ENCODE results near the gene TRIML1.

TRIML1 gene

DNA sequence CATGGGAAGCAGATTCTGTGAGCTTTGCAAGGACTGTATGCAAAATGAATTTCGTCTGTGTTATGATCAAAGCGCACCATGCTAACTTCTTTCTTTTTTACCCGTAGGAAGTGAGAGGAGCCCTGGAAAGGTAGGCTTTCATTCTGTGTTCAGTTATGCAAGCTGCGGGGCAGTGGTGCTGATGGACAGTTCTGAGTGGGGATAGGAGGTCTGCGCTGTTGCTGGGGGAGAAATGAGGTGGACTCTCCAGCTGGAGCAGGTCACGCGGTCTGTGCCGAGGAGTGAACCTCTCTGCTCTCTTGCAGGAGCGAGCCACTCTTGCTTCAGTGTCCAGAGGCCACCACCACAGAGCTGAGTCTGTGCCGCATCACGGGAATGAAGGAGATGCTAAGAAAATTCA is 4.5 kb downstream of the TRIML1 start:
- Histone ChIP-seq H3K79me1 (replicated peaks; ENCODE audit: low read length, poor library complexity, severe bottlenecking) (no peaks in the 10 kb centered on the region), H3K27ac (ENCODE audit: low read length, poor library complexity, severe bottlenecking) (no peak overlapping the region), H3K4me3 (ENCODE audit: insufficient read depth in 1 of 2, low read depth in 1 of 2, low read length in 2 of 2) (no peak overlapping the region), H3K4ac (ENCODE audit: low read depth in 1 of 2, low read length in 2 of 2) (no peak overlapping the region), H2BK15ac (ENCODE audit: low read depth, poor library complexity, severe bottlenecking) (no peak overlapping the region), H4K91ac (ENCODE audit: low read length) (no peak overlapping the region), H3K36me3 (ENCODE audit: control insufficient read depth in 1 of 2, insufficient read depth in 2 of 2, low read depth in 1 of 2, low read length in 2 of 2) (no peaks in the 10 kb centered on the region), H2BK120ac (ENCODE audit: low read depth, low read length) (no peak overlapping the region), H3K23ac (ENCODE audit: low read length in 2 of 2) (no peak overlapping the region), H3K9me3 (ENCODE audit: control insufficient read depth, low read length) (no peaks in the 10 kb centered on the region), H2AK5ac (ENCODE audit: low read length, severe bottlenecking) (no peak overlapping the region), H3K4me2 (ENCODE audit: low read length, poor library complexity, severe bottlenecking) (no peak overlapping the region), H3K14ac (ENCODE audit: low read length in 2 of 2) (no peak overlapping the region), H4K8ac (ENCODE audit: low read length) (no peak overlapping the region), H3K4me1 (ENCODE audit: control insufficient read depth, insufficient read depth, low read depth, low read length) (no peaks in the 10 kb centered on the region), H3K9ac (ENCODE audit: low read length) (no peak overlapping the region), H3K18ac (ENCODE audit: low read depth in 1 of 2, low read length in 2 of 2) (no peak overlapping the region), H2AFZ (ENCODE audit: low read depth, low read length) (no peak overlapping the region), H3K27me3 (ENCODE audit: control insufficient read depth in 1 of 2, insufficient read depth in 1 of 2, low read length in 2 of 2) (no peaks in the 10 kb centered on the region), H2BK5ac (ENCODE audit: low read depth, low read length, poor library complexity, severe bottlenecking) (no peak overlapping the region), H2BK12ac (ENCODE audit: low read length in 2 of 2) (no peak overlapping the region)
- no peak for DNase-seq
- WGBS = 82% methylated on average over 11 of the region's 11 CpGs

DNA sequence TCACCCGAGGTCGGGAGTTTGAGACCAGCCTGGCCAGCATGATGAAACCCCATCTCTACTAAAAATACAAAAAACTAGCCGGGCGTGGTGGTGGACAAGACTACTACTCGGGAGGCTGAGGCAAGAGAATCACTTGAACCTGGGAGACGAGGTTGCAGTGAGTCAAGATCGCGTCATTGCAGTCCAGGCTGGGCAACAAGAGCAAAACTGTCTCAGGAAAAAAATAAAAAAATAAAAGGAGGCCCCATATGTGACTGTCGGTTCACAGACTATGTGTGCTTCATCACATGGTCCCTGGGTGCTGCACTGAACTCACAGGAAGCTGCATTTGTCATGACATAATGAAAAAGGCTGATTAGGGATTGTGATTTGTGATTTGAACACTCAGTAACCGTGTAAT is 6.4 kb downstream of the TRIML1 start:
- H3K9me3 ChIP-seq (ENCODE audit: control insufficient read depth, low read length) = no peaks in the 10 kb centered on the region
- H3K14ac ChIP-seq (ENCODE audit: low read length in 2 of 2) = no peak overlapping the region
- no peak overlapping the region for H4K91ac ChIP-seq (ENCODE audit: low read length)
- no peaks in the 10 kb centered on the region for H3K4me1 ChIP-seq (ENCODE audit: control insufficient read depth, insufficient read depth, low read depth, low read length)
- no peak overlapping the region for H3K9ac ChIP-seq (ENCODE audit: low read length)
- no peak overlapping the region for H2AFZ ChIP-seq (ENCODE audit: low read depth, low read length)
- no peak overlapping the region for H2AK5ac ChIP-seq (ENCODE audit: low read length, severe bottlenecking)
- H3K79me1 ChIP-seq (replicated peaks; ENCODE audit: low read length, poor library complexity, severe bottlenecking) = no peaks in the 10 kb centered on the region
- no peaks in the 10 kb centered on the region for H3K27me3 ChIP-seq (ENCODE audit: control insufficient read depth in 1 of 2, insufficient read depth in 1 of 2, low read length in 2 of 2)
- H3K4ac ChIP-seq (ENCODE audit: low read depth in 1 of 2, low read length in 2 of 2) = no peak overlapping the region
- H3K36me3 ChIP-seq (ENCODE audit: control insufficient read depth in 1 of 2, insufficient read depth in 2 of 2, low read depth in 1 of 2, low read length in 2 of 2) = no peaks in the 10 kb centered on the region
- H2BK15ac ChIP-seq (ENCODE audit: low read depth, poor library complexity, severe bottlenecking) = no peak overlapping the region
- H2BK12ac ChIP-seq (ENCODE audit: low read length in 2 of 2) = no peak overlapping the region
- H2BK5ac ChIP-seq (ENCODE audit: low read depth, low read length, poor library complexity, severe bottlenecking) = no peak overlapping the region
- no peak overlapping the region for H3K27ac ChIP-seq (ENCODE audit: low read length, poor library complexity, severe bottlenecking)
- H3K4me2 ChIP-seq (ENCODE audit: low read length, poor library complexity, severe bottlenecking) = no peak overlapping the region
- DNase-seq = no peak
- 73% methylated on average over 9 of the region's 10 CpGs for WGBS
- no peak overlapping the region for H3K18ac ChIP-seq (ENCODE audit: low read depth in 1 of 2, low read length in 2 of 2)
- no peak overlapping the region for H2BK120ac ChIP-seq (ENCODE audit: low read depth, low read length)
- no peak overlapping the region for H3K4me3 ChIP-seq (ENCODE audit: insufficient read depth in 1 of 2, low read depth in 1 of 2, low read length in 2 of 2)
- no peak overlapping the region for H3K23ac ChIP-seq (ENCODE audit: low read length in 2 of 2)
- H4K8ac ChIP-seq (ENCODE audit: low read length) = no peak overlapping the region

DNA sequence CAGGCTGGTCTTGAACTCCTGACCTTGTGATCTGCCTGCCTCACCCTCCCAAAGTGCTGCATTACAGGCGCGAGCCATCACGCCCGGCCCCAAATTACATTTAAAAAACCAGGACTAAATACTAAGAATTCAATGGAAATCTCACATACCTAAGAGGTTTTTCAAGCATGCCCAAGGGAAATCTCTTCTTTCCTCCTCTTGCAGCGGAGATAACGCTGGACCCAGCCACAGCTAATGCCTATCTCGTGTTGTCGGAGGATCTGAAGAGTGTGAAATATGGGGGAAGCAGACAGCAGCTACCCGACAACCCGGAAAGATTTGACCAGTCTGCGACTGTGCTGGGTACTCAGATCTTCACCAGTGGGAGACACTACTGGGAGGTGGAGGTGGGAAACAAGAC is 7.4 kb downstream of the TRIML1 start:
- WGBS = 93% methylated on average over 11 of the region's 11 CpGs
- no peak overlapping the region for H3K9ac ChIP-seq (ENCODE audit: low read length)
- no peak overlapping the region for H3K4ac ChIP-seq (ENCODE audit: low read depth in 1 of 2, low read length in 2 of 2)
- no peaks in the 10 kb centered on the region for H3K79me1 ChIP-seq (replicated peaks; ENCODE audit: low read length, poor library complexity, severe bottlenecking)
- no peaks in the 10 kb centered on the region for H3K4me1 ChIP-seq (ENCODE audit: control insufficient read depth, insufficient read depth, low read depth, low read length)
- no peak overlapping the region for H2AK5ac ChIP-seq (ENCODE audit: low read length, severe bottlenecking)
- no peak overlapping the region for H3K18ac ChIP-seq (ENCODE audit: low read depth in 1 of 2, low read length in 2 of 2)
- no peak overlapping the region for H3K4me2 ChIP-seq (ENCODE audit: low read length, poor library complexity, severe bottlenecking)
- H4K91ac ChIP-seq (ENCODE audit: low read length) = no peak overlapping the region
- H3K9me3 ChIP-seq (ENCODE audit: control insufficient read depth, low read length) = no peaks in the 10 kb centered on the region
- no peak overlapping the region for H3K14ac ChIP-seq (ENCODE audit: low read length in 2 of 2)
- H4K8ac ChIP-seq (ENCODE audit: low read length) = no peak overlapping the region
- H3K23ac ChIP-seq (ENCODE audit: low read length in 2 of 2) = no peak overlapping the region
- no peak overlapping the region for H2BK12ac ChIP-seq (ENCODE audit: low read length in 2 of 2)
- H3K36me3 ChIP-seq (ENCODE audit: control insufficient read depth in 1 of 2, insufficient read depth in 2 of 2, low read depth in 1 of 2, low read length in 2 of 2) = no peaks in the 10 kb centered on the region
- H2BK120ac ChIP-seq (ENCODE audit: low read depth, low read length) = no peak overlapping the region
- DNase-seq = no peak
- no peak overlapping the region for H2BK15ac ChIP-seq (ENCODE audit: low read depth, poor library complexity, severe bottlenecking)
- H2BK5ac ChIP-seq (ENCODE audit: low read depth, low read length, poor library complexity, severe bottlenecking) = no peak overlapping the region
- no peak overlapping the region for H3K27ac ChIP-seq (ENCODE audit: low read length, poor library complexity, severe bottlenecking)
- H3K4me3 ChIP-seq (ENCODE audit: insufficient read depth in 1 of 2, low read depth in 1 of 2, low read length in 2 of 2) = no peak overlapping the region
- no peak overlapping the region for H2AFZ ChIP-seq (ENCODE audit: low read depth, low read length)
- H3K27me3 ChIP-seq (ENCODE audit: control insufficient read depth in 1 of 2, insufficient read depth in 1 of 2, low read length in 2 of 2) = no peaks in the 10 kb centered on the region

DNA sequence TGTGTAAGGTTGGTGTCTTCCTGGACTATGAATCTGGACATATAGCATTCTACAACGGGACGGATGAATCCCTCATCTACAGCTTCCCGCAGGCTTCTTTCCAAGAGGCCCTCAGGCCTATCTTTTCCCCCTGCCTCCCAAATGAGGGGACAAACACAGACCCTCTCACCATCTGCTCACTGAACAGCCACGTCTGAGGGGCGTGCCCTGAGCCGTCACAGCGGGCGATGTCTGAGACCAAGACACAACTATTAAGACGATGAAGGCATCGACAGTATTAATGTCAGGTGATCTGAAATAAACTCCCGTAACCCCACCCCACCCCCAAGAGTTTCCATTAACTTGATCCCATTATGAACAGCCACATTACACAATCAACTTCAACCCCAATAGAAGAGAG is 7.9 kb downstream of the TRIML1 start:
- no peak overlapping the region for H4K8ac ChIP-seq (ENCODE audit: low read length)
- no peaks in the 10 kb centered on the region for H3K36me3 ChIP-seq (ENCODE audit: control insufficient read depth in 1 of 2, insufficient read depth in 2 of 2, low read depth in 1 of 2, low read length in 2 of 2)
- no peak overlapping the region for H3K27ac ChIP-seq (ENCODE audit: low read length, poor library complexity, severe bottlenecking)
- no peaks in the 10 kb centered on the region for H3K79me1 ChIP-seq (replicated peaks; ENCODE audit: low read length, poor library complexity, severe bottlenecking)
- H3K27me3 ChIP-seq (ENCODE audit: control insufficient read depth in 1 of 2, insufficient read depth in 1 of 2, low read length in 2 of 2) = no peaks in the 10 kb centered on the region
- no peaks in the 10 kb centered on the region for H3K9me3 ChIP-seq (ENCODE audit: control insufficient read depth, low read length)
- no peak overlapping the region for H2BK120ac ChIP-seq (ENCODE audit: low read depth, low read length)
- H4K91ac ChIP-seq (ENCODE audit: low read length) = no peak overlapping the region
- H3K4me3 ChIP-seq (ENCODE audit: insufficient read depth in 1 of 2, low read depth in 1 of 2, low read length in 2 of 2) = no peak overlapping the region
- H3K9ac ChIP-seq (ENCODE audit: low read length) = no peak overlapping the region
- H3K4ac ChIP-seq (ENCODE audit: low read depth in 1 of 2, low read length in 2 of 2) = no peak overlapping the region
- H3K4me2 ChIP-seq (ENCODE audit: low read length, poor library complexity, severe bottlenecking) = no peak overlapping the region
- DNase-seq = no peak
- H3K18ac ChIP-seq (ENCODE audit: low read depth in 1 of 2, low read length in 2 of 2) = no peak overlapping the region
- H2AK5ac ChIP-seq (ENCODE audit: low read length, severe bottlenecking) = no peak overlapping the region
- H3K23ac ChIP-seq (ENCODE audit: low read length in 2 of 2) = no peak overlapping the region
- no peak overlapping the region for H2BK15ac ChIP-seq (ENCODE audit: low read depth, poor library complexity, severe bottlenecking)
- H2AFZ ChIP-seq (ENCODE audit: low read depth, low read length) = no peak overlapping the region
- no peak overlapping the region for H3K14ac ChIP-seq (ENCODE audit: low read length in 2 of 2)
- H2BK5ac ChIP-seq (ENCODE audit: low read depth, low read length, poor library complexity, severe bottlenecking) = no peak overlapping the region
- WGBS = 98% methylated on average over 11 of the region's 11 CpGs
- H3K4me1 ChIP-seq (ENCODE audit: control insufficient read depth, insufficient read depth, low read depth, low read length) = no peaks in the 10 kb centered on the region
- H2BK12ac ChIP-seq (ENCODE audit: low read length in 2 of 2) = no peak overlapping the region
